H9 (cell line): ENCODE measurements around the gene OSBPL1A. TPM values are rescaled to one million over a fixed set of nuclear protein-coding genes. Genes with fewer than 3 reads are reported as not detected.

ENCODE experiments used
- DNase-seq: peaks from one replicate; pipeline ENCODE4 v3.0.0-alpha.2; 2017
- H2AFZ ChIP-seq: one replicate; pipeline ENCODE4 v1.6.1; 2013; ENCODE audit warnings: mild to moderate bottlenecking, low read length, control low read depth, moderate library complexity
- H2AK5ac ChIP-seq: 2 replicates; pipeline ENCODE4 v1.6.1; 2013; ENCODE audit warnings: low read length, control low read depth, mixed read lengths; ENCODE audit not compliant: insufficient read length
- H2BK120ac ChIP-seq: one replicate; pipeline ENCODE4 v1.6.1; 2013; ENCODE audit warnings: low read depth, mild to moderate bottlenecking, low read length, control low read depth, inconsistent platforms; ENCODE audit not compliant: poor library complexity, severe bottlenecking
- H2BK12ac ChIP-seq: 2 replicates; pipeline ENCODE4 v1.6.1; 2013; ENCODE audit warnings: low read length, control low read depth, mixed read lengths, low read depth; ENCODE audit not compliant: insufficient read length
- H2BK15ac ChIP-seq: 2 replicates; pipeline ENCODE4 v1.6.1; 2013; ENCODE audit warnings: low read depth, low read length, control low read depth
- H2BK20ac ChIP-seq: one replicate; pipeline ENCODE4 v1.6.1; 2013; ENCODE audit warnings: low read depth, mild to moderate bottlenecking, low read length, control low read depth, inconsistent platforms; ENCODE audit not compliant: poor library complexity, severe bottlenecking
- H2BK5ac ChIP-seq: 2 replicates; pipeline ENCODE4 v1.6.1; 2013; ENCODE audit warnings: low read length, control low read depth, mixed read lengths; ENCODE audit not compliant: insufficient read length
- H3K14ac ChIP-seq: 2 replicates; pipeline ENCODE4 v1.6.1; 2013; ENCODE audit warnings: low read length, control low read depth; ENCODE audit not compliant: insufficient read depth
- H3K18ac ChIP-seq: 2 replicates; pipeline ENCODE4 v1.6.1; 2013; ENCODE audit warnings: low read depth, mild to moderate bottlenecking, mixed read lengths, low read length, control low read depth; ENCODE audit not compliant: insufficient read length
- H3K23ac ChIP-seq: 2 replicates; pipeline ENCODE4 v1.6.1; 2013; ENCODE audit warnings: low read length, control low read depth, mixed read lengths, low read depth; ENCODE audit not compliant: insufficient read length
- H3K23me2 ChIP-seq: 2 replicates; pipeline ENCODE4 v1.6.1; 2013; ENCODE audit warnings: low read depth, mild to moderate bottlenecking, mixed read lengths, low read length, control low read depth; ENCODE audit not compliant: insufficient read length, poor library complexity, severe bottlenecking
- H3K27ac ChIP-seq: 2 replicates; pipeline ENCODE4 v1.5.1; 2013; ENCODE audit warnings: low read length, control low read depth, mixed read lengths, low read depth; ENCODE audit not compliant: insufficient read length
- H3K27me3 ChIP-seq: 2 replicates; pipeline ENCODE4 v1.6.1; 2013; ENCODE audit warnings: low read length, control low read depth, inconsistent platforms; ENCODE audit not compliant: insufficient read depth
- H3K4ac ChIP-seq: 2 replicates; pipeline ENCODE4 v1.6.1; 2013; ENCODE audit warnings: low read depth, mild to moderate bottlenecking, control low read depth, inconsistent platforms, low read length, moderate library complexity
- H3K4me1 ChIP-seq: 2 replicates; pipeline ENCODE4 v1.6.1; 2013; ENCODE audit warnings: low read length, control low read depth, inconsistent platforms; ENCODE audit not compliant: insufficient read depth
- H3K4me2 ChIP-seq: 2 replicates; pipeline ENCODE4 v1.6.1; 2013; ENCODE audit warnings: low read length, control low read depth, mixed read lengths; ENCODE audit not compliant: insufficient read length, insufficient read depth
- H3K56ac ChIP-seq: 2 replicates; pipeline ENCODE4 v1.6.1; 2013; ENCODE audit warnings: low read depth, mild to moderate bottlenecking, mixed read lengths, low read length, control low read depth; ENCODE audit not compliant: insufficient read length
- H3K79me1 ChIP-seq: 2 replicates; pipeline ENCODE4 v1.6.1; 2013; ENCODE audit warnings: low read depth, mild to moderate bottlenecking, moderate library complexity, low read length, control low read depth, inconsistent platforms; ENCODE audit not compliant: insufficient read depth, poor library complexity, severe bottlenecking
- H3K79me2 ChIP-seq: 2 replicates; pipeline ENCODE4 v1.6.1; 2013; ENCODE audit warnings: low read length, control low read depth, inconsistent platforms; ENCODE audit not compliant: insufficient read depth
- H3K9ac ChIP-seq: 2 replicates; pipeline ENCODE4 v1.6.1; 2013; ENCODE audit warnings: low read length, control low read depth, mixed read lengths; ENCODE audit not compliant: insufficient read length; ENCODE audit errors: extremely low read depth
- H3K9me3 ChIP-seq: one replicate; pipeline ENCODE4 v1.6.1; 2013; ENCODE audit warnings: low read depth, low read length, inconsistent platforms; ENCODE audit not compliant: control insufficient read depth
- H3T11ph ChIP-seq: one replicate; pipeline ENCODE4 v1.6.1; 2013; ENCODE audit warnings: mild to moderate bottlenecking, low read length, control low read depth, inconsistent platforms
- H4K20me1 ChIP-seq: one replicate; pipeline ENCODE4 v1.6.1; 2013; ENCODE audit not compliant: control insufficient read depth, insufficient read length, insufficient read depth
- H4K5ac ChIP-seq: 2 replicates; pipeline ENCODE4 v1.6.1; 2013; ENCODE audit warnings: low read depth, mild to moderate bottlenecking, mixed read lengths, low read length, control low read depth; ENCODE audit not compliant: insufficient read length
- H4K8ac ChIP-seq: replicated peaks from 2 replicates; pipeline ENCODE4 v1.6.1; 2013; ENCODE audit warnings: low read length, control low read depth, mixed read lengths, low read depth; ENCODE audit not compliant: insufficient read length
- H4K91ac ChIP-seq: 2 replicates; pipeline ENCODE4 v1.6.1; 2013; ENCODE audit warnings: low read depth, mild to moderate bottlenecking, moderate library complexity, mixed read lengths, low read length, control low read depth; ENCODE audit not compliant: insufficient read length
- H3K27ac Mint-ChIP-seq, 3 experiments: 2 replicates in 2 of 3; 3 replicates in 1 of 3; pipeline ENCODE4 v1.8.0; 2020 to 2021; ENCODE audit warnings: mixed read lengths in 3 of 3, mild to moderate bottlenecking in 1 of 3, moderate library complexity in 1 of 3
- H3K27me3 Mint-ChIP-seq: 2 replicates; pipeline ENCODE4 v1.8.0; 2021; ENCODE audit warnings: low read depth, mild to moderate bottlenecking, moderate library complexity, mixed read lengths
- H3K36me3 Mint-ChIP-seq, 3 experiments: 2 replicates in 2 of 3; 3 replicates in 1 of 3; pipeline ENCODE4 v1.8.0; 2020 to 2021; ENCODE audit warnings: low read depth in 3 of 3, mixed read lengths in 3 of 3; ENCODE audit not compliant: insufficient read depth in 1 of 3
- H3K4me1 Mint-ChIP-seq, 2 experiments: 2 replicates each; pipeline ENCODE4 v1.8.0; 2020; ENCODE audit warnings: mixed read lengths in 2 of 2
- H3K4me3 Mint-ChIP-seq, 2 experiments: 2 replicates in 1 of 2; 3 replicates in 1 of 2; pipeline ENCODE4 v1.8.0; 2020 to 2021; ENCODE audit warnings: mild to moderate bottlenecking in 2 of 2, mixed read lengths in 2 of 2, moderate library complexity in 1 of 2
- H3K9me3 Mint-ChIP-seq, 2 experiments: 2 replicates in 1 of 2; 3 replicates in 1 of 2; pipeline ENCODE4 v1.8.0; 2020; ENCODE audit warnings: mild to moderate bottlenecking in 2 of 2, mixed read lengths in 2 of 2, moderate library complexity in 1 of 2
- CTCF ChIP-seq: fragments of 200-600 bp; sonication (generic); conservative IDR thresholded peaks from 3 replicates; pipeline ENCODE4 v1.8.0; 2021; ENCODE audit warnings: antibody characterized with exemption, mild to moderate bottlenecking
- total RNA-seq: library from RNA; stranded (reverse); gene quantifications from 2 replicates; pipeline ENCODE4 v1.2.1, GENCODE V29; 2021

OSBPL1A gene
- total RNA-seq, 1 experiment from 2014 or later = 33.9 TPM

DNA sequence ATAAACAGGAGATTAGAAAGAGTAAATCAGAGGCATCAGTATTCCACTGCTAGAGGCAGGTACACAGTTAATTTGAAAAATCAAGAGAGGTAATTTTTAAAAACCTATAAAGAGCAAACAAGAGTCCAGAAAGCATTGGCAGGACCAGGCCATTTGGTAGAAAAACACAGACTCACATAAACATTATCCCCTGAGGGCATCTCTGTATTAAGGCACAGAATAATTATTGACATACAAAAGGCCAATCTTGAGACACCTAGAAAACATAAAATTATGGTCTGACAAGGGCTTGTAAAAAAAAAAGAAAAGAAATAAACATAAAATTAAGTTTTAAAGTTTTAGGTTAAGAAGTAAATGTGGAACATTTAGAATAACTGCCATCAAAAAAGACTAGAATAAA, 120.6 kb downstream of the OSBPL1A start:
- H3K14ac ChIP-seq = no peak overlapping the region
- H2AFZ ChIP-seq = no peak overlapping the region
- H3K9me3 ChIP-seq = no peaks in the 10 kb centered on the region
- H3K18ac ChIP-seq = no peak overlapping the region
- no peaks in the 10 kb centered on the region for H3K27me3 ChIP-seq
- no peak overlapping the region for H3K56ac ChIP-seq
- Mint-ChIP-seq H3K4me3 (no peak overlapping the region), H3K9me3 (peaks cover 7 to 8% of the 10 kb centered on the region in 2 experiments; a peak in 4 of 5 replicates), H3K36me3 (peaks cover 10 to 18% (median 12%) of the 10 kb centered on the region in 3 experiments), H3K27ac (0 out of 7 replicates have a peak overlapping the region, but pooled peaks of 1 of the 3 experiments have one; percentile 51), H3K27me3 (no peaks in the 10 kb centered on the region), H3K4me1 (peaks cover 0 to 2% of the 10 kb centered on the region in 2 experiments; a peak in 2 of 4 replicates)
- DNase-seq = no peak
- H2AK5ac ChIP-seq = no peak overlapping the region
- TF ChIP-seq CTCF = no peak
- no peaks in the 10 kb centered on the region for H3K4me1 ChIP-seq
- H3T11ph ChIP-seq = no peak overlapping the region
- H3K79me2 ChIP-seq = no peaks in the 10 kb centered on the region
- H3K4ac ChIP-seq = no peak overlapping the region
- H2BK120ac ChIP-seq = no peak overlapping the region
- H3K23me2 ChIP-seq = no peaks in the 10 kb centered on the region
- no peak overlapping the region for H3K27ac ChIP-seq
- H3K23ac ChIP-seq = no peak overlapping the region
- no peak overlapping the region for H2BK15ac ChIP-seq
- H2BK20ac ChIP-seq = no peak overlapping the region
- H4K20me1 ChIP-seq = no peaks in the 10 kb centered on the region
- H4K8ac ChIP-seq = no peak overlapping the region
- H3K79me1 ChIP-seq = no peaks in the 10 kb centered on the region
- no peak overlapping the region for H3K4me2 ChIP-seq
- no peak overlapping the region for H3K9ac ChIP-seq
- H4K5ac ChIP-seq = no peak overlapping the region
- no peak overlapping the region for H4K91ac ChIP-seq
- no peak overlapping the region for H2BK12ac ChIP-seq
- H2BK5ac ChIP-seq = no peak overlapping the region
